SK-N-SH (cell line): Measurements from ENCODE around the gene UBE2U. TPM values are rescaled to one million over a fixed set of nuclear protein-coding genes. Genes with fewer than 3 reads are reported as not detected.

Experiments used
- CTCF ChIA-PET: fragments of 300-600, 350-600 bp; formaldehyde crosslinking; extraction: SDS; loops from one replicate; lab custom pipeline; 2021; lab: Yijun Ruan, JAX
- POLR2A ChIA-PET: fragments of 350-600 bp; sonication (Branson Sonifier 250); formaldehyde crosslinking; extraction: SDS; loops from one replicate; lab custom pipeline; 2020; ENCODE audit warnings: antibody characterized with exemption, inconsistent platforms; lab: Yijun Ruan, JAX
- DNase-seq: peaks from one replicate; pipeline ENCODE4 v3.0.0; 2012
- H2AFZ ChIP-seq: fragments of 200-600 bp; sonication (generic); 2 replicates; pipeline ENCODE4 v1.8.1; 2016; ENCODE audit warnings: antibody characterized with exemption, mild to moderate bottlenecking, low read depth
- H3F3A ChIP-seq: fragments of 200-600 bp; sonication (generic); replicated peaks from 2 replicates; pipeline ENCODE3; 2016; ENCODE audit warnings: antibody characterized with exemption, mild to moderate bottlenecking; ENCODE audit not compliant: insufficient read depth
- H3K27ac ChIP-seq, 2 experiments: fragments of 200-500 bp in 1 of 2; fragments of 200-600 bp in 1 of 2; sonication (Bioruptor generic) in 1 of 2; sonication (generic), shearing (Covaris generic) in 1 of 2; 2 replicates each; pipeline versions ENCODE4 v1.5.1 to v1.6.1; 2014 to 2016; ENCODE audit warnings: low read depth in 2 of 2, inconsistent platforms in 1 of 2, low read length in 1 of 2, mild to moderate bottlenecking in 1 of 2, mixed read lengths in 1 of 2
- H3K27me3 ChIP-seq: fragments of 200-600 bp; sonication (generic), shearing (Covaris generic); 2 replicates; pipeline ENCODE4 v1.6.1; 2016; ENCODE audit warnings: mixed run types; ENCODE audit not compliant: insufficient read depth
- H3K36me3 ChIP-seq, 2 experiments: fragments of 200-500 bp in 1 of 2; fragments of 200-600 bp in 1 of 2; sonication (Bioruptor generic) in 1 of 2; sonication (generic) in 1 of 2; replicated peaks in 1 of 2; 2 replicates each; pipeline versions ENCODE3 to v1.5.1; 2014 to 2016; ENCODE audit warnings: low read length in 1 of 2, mild to moderate bottlenecking in 1 of 2; ENCODE audit not compliant: insufficient read depth in 2 of 2, control insufficient read depth in 1 of 2
- H3K4me1 ChIP-seq, 2 experiments: fragments of 200-500 bp in 1 of 2; fragments of 200-600 bp in 1 of 2; sonication (Bioruptor generic) in 1 of 2; sonication (generic), shearing (Covaris generic) in 1 of 2; 2 replicates each; pipeline versions ENCODE4 v1.5.1 to v1.6.1; 2014 to 2016; ENCODE audit warnings: low read depth in 1 of 2, low read length in 1 of 2, mixed run types in 1 of 2; ENCODE audit not compliant: insufficient read depth in 2 of 2, control insufficient read depth in 1 of 2
- H3K4me2 ChIP-seq: fragments of 200-600 bp; sonication (generic), shearing (Covaris generic); 2 replicates; pipeline ENCODE4 v1.6.1; 2017; ENCODE audit warnings: mixed run types
- H3K4me3 ChIP-seq, 2 experiments: fragments of 200-500 bp in 1 of 2; fragments of 200-600 bp in 1 of 2; sonication (Bioruptor generic) in 1 of 2; sonication (generic), shearing (Covaris generic) in 1 of 2; 2 replicates each; pipeline versions ENCODE4 v1.5.1 to v1.8.1; 2014 to 2016; ENCODE audit warnings: low read depth in 2 of 2, inconsistent platforms in 1 of 2, low read length in 1 of 2, mild to moderate bottlenecking in 1 of 2, mixed read lengths in 1 of 2, moderate library complexity in 1 of 2
- H3K79me2 ChIP-seq: fragments of 200-600 bp; sonication (generic); 2 replicates; pipeline ENCODE4 v1.8.1; 2017; ENCODE audit warnings: mild to moderate bottlenecking; ENCODE audit not compliant: insufficient read depth
- H3K9ac ChIP-seq: fragments of 200-600 bp; sonication (generic); 2 replicates; pipeline ENCODE4 v1.6.1; 2017; ENCODE audit warnings: mixed run types
- H3K9me2 ChIP-seq: fragments of 200-600 bp; sonication (generic); 2 replicates; pipeline ENCODE4 v1.6.1; 2017; ENCODE audit warnings: mixed run types
- H3K9me3 ChIP-seq: fragments of 200-600 bp; sonication (generic); 2 replicates; pipeline ENCODE4 v1.6.1; 2017; ENCODE audit warnings: mixed run types, mild to moderate bottlenecking, moderate library complexity
- H4K20me1 ChIP-seq: fragments of 200-600 bp; sonication (generic); 2 replicates; pipeline ENCODE4 v1.6.1; 2017; ENCODE audit warnings: mild to moderate bottlenecking, mixed run types; ENCODE audit not compliant: insufficient read depth
- CHD2 ChIP-seq: fragments of 150-350 bp; IDR thresholded peaks from 2 replicates; pipeline ENCODE4 v1.6.1; 2018; ENCODE audit warnings: low read length; ENCODE audit not compliant: partially characterized antibody
- ELF1 ChIP-seq: IDR thresholded peaks from 2 replicates; pipeline ENCODE4 v1.4.0; 2012
- EP300 ChIP-seq, 2 experiments: IDR thresholded peaks; 2 replicates each; pipeline versions ENCODE4 v1.4.0 to v1.6.1; 2012; ENCODE audit warnings: borderline replicate concordance in 1 of 2, low read depth in 1 of 2, low read length in 1 of 2
- EZH2phosphoT487 ChIP-seq: fragments of 200-600 bp; sonication (generic); IDR thresholded peaks from 2 replicates; pipeline ENCODE4 v1.6.1; 2017; ENCODE audit warnings: low read depth, mixed run types, mild to moderate bottlenecking, antibody characterized with exemption, moderate library complexity, borderline replicate concordance
- FOXM1 ChIP-seq: IDR thresholded peaks from 2 replicates; pipeline ENCODE4 v1.4.0; 2012; ENCODE audit warnings: low read depth, mild to moderate bottlenecking
- GABPA ChIP-seq: IDR thresholded peaks from 2 replicates; pipeline ENCODE4 v1.4.0; 2012; ENCODE audit warnings: low read depth, mild to moderate bottlenecking
- GATA2 ChIP-seq: sonication (generic); formaldehyde crosslinking; IDR thresholded peaks from 2 replicates; pipeline ENCODE4 v1.5.0; 2020; ENCODE audit warnings: mild to moderate bottlenecking, missing genetic modification reagents
- JUND ChIP-seq: IDR thresholded peaks from 2 replicates; pipeline ENCODE4 v1.4.0; 2012
- NRF1 ChIP-seq: IDR thresholded peaks from 2 replicates; pipeline ENCODE4 v1.6.1; 2012; ENCODE audit warnings: low read depth, mild to moderate bottlenecking, low read length
- RAD21 ChIP-seq: IDR thresholded peaks from 2 replicates; pipeline ENCODE4 v1.6.1; 2012; ENCODE audit warnings: mild to moderate bottlenecking, low read length
- RXRA ChIP-seq: IDR thresholded peaks from 2 replicates; pipeline ENCODE4 v1.4.0; 2012; ENCODE audit warnings: low read depth, mild to moderate bottlenecking, borderline replicate concordance
- SMC3 ChIP-seq: IDR thresholded peaks from 2 replicates; pipeline ENCODE4 v1.6.1; 2012; ENCODE audit warnings: low read depth, low read length, improper control_type of control experiment
- TAF1 ChIP-seq: IDR thresholded peaks from 2 replicates; pipeline ENCODE4 v1.6.1; 2012; ENCODE audit warnings: low read depth, mild to moderate bottlenecking, low read length, moderate library complexity, borderline replicate concordance
- TCF12 ChIP-seq: IDR thresholded peaks from 2 replicates; pipeline ENCODE4 v1.4.0; 2012
- WGBS: methylation state at CpG from one replicate; pipeline ENCODE4 v1.1.6; 2017; ENCODE audit warnings: low lambda C conversion rate; 5-methylcytosine and 5-hydroxymethylcytosine counted together
- polyA plus RNA-seq, 3 experiments: library from polyadenylated mRNA; depleted of rRNA; stranded (reverse); fragments of >200 nt; gene quantifications; 2 replicates each; pipeline ENCODE4 v1.2.3, GENCODE V29; 2012
- TF ChIP-seq, protein P1 (sequence below): IDR thresholded peaks from 2 replicates; pipeline ENCODE4 v1.4.0; 2012; ENCODE audit warnings: low read depth
- TF ChIP-seq, protein P2 (sequence below): IDR thresholded peaks from 2 replicates; pipeline ENCODE4; 2012
- TF ChIP-seq, protein P3 (sequence below): IDR thresholded peaks from 2 replicates; pipeline ENCODE4 v1.4.0; 2012; ENCODE audit warnings: low read depth, borderline replicate concordance
- TF ChIP-seq, protein P4 (sequence below): IDR thresholded peaks from 2 replicates; pipeline ENCODE4 v1.6.1; 2012; ENCODE audit warnings: mild to moderate bottlenecking, low read depth, low read length, moderate library complexity
- TF ChIP-seq, protein P5 (sequence below): IDR thresholded peaks from 2 replicates; pipeline ENCODE4 v1.4.0; 2012; ENCODE audit warnings: low read depth, borderline replicate concordance
- TF ChIP-seq, protein P6 (sequence below): fragments of 150-350 bp; IDR thresholded peaks from 2 replicates; pipeline ENCODE4 v1.6.1; 2016; ENCODE audit warnings: mild to moderate bottlenecking, low read depth, low read length

The UBE2U gene
- polyA plus RNA-seq, 1 of the 3 experiments (the other 2 are of a cell fraction): not detected

DNA sequence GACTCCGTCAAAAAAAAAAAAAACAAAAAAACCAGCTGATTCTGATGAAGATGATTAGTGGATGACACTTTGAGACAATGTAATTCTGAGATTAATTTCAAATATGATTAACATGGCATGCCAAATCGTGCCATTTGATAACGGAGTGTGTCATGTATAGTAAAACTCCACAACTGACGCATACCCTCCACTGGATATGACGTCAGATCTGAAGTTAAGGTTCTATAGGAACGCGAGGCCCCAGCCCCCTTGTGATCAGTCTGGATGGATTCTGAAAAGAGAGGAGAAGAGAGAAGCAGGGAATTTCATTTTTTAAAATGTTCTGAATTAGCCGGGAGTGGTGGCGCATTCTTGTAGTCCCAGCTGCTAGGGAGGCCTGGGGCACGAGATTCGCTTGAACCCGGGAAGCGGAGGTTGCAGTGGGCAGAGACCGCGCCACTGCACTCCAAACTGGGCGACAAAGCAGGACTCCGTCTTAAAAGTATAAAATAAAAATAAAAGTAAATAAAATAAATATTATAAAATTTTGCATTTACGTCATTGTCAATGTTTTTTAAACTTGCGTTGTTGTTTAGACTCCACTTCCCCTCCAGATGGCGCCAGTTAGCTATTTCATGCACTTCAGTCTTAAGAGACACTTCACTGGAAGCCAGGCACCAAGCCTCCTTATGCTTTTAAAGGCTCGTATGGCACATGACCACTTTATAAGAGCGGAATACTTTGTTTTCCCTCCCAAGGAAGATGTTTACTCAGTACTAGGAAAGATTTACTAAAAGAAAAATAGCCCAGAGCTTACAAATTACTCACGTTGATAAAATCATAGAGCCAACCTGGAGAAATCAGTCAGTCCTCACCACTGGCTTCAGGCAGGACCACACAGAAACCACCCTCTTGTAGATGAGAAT, 65.5 kb downstream of the UBE2U start (continued):
- TF ChIP-seq EP300 (IDR thresholded peaks at IDR 0.05; ENCODE audit: borderline replicate concordance in 1 of 2, low read depth in 1 of 2, low read length in 1 of 2): no peak
- TF ChIP-seq, protein P1, sequence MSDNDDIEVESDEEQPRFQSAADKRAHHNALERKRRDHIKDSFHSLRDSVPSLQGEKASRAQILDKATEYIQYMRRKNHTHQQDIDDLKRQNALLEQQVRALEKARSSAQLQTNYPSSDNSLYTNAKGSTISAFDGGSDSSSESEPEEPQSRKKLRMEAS: no peak
- TF ChIP-seq RAD21: peak; percentile 97
- TF ChIP-seq NRF1: no peak
- TF ChIP-seq JUND: no peak
- TF ChIP-seq, protein P2, sequence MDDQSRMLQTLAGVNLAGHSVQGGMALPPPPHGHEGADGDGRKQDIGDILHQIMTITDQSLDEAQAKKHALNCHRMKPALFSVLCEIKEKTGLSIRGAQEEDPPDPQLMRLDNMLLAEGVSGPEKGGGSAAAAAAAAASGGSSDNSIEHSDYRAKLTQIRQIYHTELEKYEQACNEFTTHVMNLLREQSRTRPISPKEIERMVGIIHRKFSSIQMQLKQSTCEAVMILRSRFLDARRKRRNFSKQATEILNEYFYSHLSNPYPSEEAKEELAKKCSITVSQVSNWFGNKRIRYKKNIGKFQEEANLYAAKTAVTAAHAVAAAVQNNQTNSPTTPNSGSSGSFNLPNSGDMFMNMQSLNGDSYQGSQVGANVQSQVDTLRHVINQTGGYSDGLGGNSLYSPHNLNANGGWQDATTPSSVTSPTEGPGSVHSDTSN: no peak
- TF ChIP-seq CHD2: peak; percentile 33
- TF ChIP-seq GABPA: no peak
- TF ChIP-seq EZH2phosphoT487: no peak
- TF ChIP-seq ELF1: no peak
- TF ChIP-seq SMC3: peak; percentile 91
- no peak for TF ChIP-seq TAF1

DNA sequence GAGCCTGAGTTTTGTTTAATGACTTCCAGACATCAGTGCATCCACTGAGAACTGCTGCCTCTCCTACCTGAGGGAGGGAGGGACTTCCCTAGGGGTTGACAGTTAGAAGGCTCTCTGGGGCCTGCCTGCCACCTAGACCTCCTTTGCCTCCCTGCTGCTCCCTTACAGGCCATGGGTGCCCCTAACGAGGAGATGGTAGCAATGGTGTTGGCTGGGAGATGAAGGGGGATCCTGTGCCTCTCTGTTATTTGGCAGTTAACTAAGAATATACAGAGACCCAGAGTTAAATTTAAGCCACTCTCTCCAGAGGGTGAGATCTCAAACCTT, 66.1 kb downstream of the UBE2U start:
- peak; percentile 28 for DNase-seq
- no peaks in the 10 kb centered on the region for H3K9me3 ChIP-seq
- WGBS: 13% methylated on average over 1 of the region's 1 CpG
- H2AFZ ChIP-seq: no peak overlapping the region
- H3K27me3 ChIP-seq: no peaks in the 10 kb centered on the region; the same call in 1 of the 2 replicates
- no peaks in the 10 kb centered on the region for H3K79me2 ChIP-seq
- no peak overlapping the region for H3K4me3 ChIP-seq
- H3K27ac ChIP-seq: peak overlapping the region in 1 of 2 experiments; percentile 8; a peak in 1 of 4 replicates
- no peaks in the 10 kb centered on the region for H4K20me1 ChIP-seq
- ChIA-PET POLR2A (no interaction called here), CTCF (interaction anchor here (0.6 to 4.1 kb wide), 33 partner anchors 9 to 560 kb away, joined by 3 to 31 read pairs (median 4); partner anchors contain the start of gene RAVER2)
- H3K36me3 ChIP-seq: no peaks in the 10 kb centered on the region
- H3K9me2 ChIP-seq: no peaks in the 10 kb centered on the region
- no peak overlapping the region for H3K4me2 ChIP-seq
- H3K9ac ChIP-seq: no peak overlapping the region
- H3K4me1 ChIP-seq: peaks cover 9% of the 10 kb centered on the region in 2 experiments; a peak in 2 of 4 replicates
- no peaks in the 10 kb centered on the region for H3F3A ChIP-seq
- TF ChIP-seq, protein P3, sequence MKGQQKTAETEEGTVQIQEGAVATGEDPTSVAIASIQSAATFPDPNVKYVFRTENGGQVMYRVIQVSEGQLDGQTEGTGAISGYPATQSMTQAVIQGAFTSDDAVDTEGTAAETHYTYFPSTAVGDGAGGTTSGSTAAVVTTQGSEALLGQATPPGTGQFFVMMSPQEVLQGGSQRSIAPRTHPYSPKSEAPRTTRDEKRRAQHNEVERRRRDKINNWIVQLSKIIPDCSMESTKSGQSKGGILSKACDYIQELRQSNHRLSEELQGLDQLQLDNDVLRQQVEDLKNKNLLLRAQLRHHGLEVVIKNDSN: no peak
- no peak for TF ChIP-seq GATA2
- TF ChIP-seq, protein P4, sequence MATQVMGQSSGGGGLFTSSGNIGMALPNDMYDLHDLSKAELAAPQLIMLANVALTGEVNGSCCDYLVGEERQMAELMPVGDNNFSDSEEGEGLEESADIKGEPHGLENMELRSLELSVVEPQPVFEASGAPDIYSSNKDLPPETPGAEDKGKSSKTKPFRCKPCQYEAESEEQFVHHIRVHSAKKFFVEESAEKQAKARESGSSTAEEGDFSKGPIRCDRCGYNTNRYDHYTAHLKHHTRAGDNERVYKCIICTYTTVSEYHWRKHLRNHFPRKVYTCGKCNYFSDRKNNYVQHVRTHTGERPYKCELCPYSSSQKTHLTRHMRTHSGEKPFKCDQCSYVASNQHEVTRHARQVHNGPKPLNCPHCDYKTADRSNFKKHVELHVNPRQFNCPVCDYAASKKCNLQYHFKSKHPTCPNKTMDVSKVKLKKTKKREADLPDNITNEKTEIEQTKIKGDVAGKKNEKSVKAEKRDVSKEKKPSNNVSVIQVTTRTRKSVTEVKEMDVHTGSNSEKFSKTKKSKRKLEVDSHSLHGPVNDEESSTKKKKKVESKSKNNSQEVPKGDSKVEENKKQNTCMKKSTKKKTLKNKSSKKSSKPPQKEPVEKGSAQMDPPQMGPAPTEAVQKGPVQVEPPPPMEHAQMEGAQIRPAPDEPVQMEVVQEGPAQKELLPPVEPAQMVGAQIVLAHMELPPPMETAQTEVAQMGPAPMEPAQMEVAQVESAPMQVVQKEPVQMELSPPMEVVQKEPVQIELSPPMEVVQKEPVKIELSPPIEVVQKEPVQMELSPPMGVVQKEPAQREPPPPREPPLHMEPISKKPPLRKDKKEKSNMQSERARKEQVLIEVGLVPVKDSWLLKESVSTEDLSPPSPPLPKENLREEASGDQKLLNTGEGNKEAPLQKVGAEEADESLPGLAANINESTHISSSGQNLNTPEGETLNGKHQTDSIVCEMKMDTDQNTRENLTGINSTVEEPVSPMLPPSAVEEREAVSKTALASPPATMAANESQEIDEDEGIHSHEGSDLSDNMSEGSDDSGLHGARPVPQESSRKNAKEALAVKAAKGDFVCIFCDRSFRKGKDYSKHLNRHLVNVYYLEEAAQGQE: no peak
- TF ChIP-seq, protein P5, sequence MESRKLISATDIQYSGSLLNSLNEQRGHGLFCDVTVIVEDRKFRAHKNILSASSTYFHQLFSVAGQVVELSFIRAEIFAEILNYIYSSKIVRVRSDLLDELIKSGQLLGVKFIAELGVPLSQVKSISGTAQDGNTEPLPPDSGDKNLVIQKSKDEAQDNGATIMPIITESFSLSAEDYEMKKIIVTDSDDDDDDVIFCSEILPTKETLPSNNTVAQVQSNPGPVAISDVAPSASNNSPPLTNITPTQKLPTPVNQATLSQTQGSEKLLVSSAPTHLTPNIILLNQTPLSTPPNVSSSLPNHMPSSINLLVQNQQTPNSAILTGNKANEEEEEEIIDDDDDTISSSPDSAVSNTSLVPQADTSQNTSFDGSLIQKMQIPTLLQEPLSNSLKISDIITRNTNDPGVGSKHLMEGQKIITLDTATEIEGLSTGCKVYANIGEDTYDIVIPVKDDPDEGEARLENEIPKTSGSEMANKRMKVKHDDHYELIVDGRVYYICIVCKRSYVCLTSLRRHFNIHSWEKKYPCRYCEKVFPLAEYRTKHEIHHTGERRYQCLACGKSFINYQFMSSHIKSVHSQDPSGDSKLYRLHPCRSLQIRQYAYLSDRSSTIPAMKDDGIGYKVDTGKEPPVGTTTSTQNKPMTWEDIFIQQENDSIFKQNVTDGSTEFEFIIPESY: no peak
- no peak for TF ChIP-seq RXRA
- no peak for TF ChIP-seq TCF12
- TF ChIP-seq, protein P6, sequence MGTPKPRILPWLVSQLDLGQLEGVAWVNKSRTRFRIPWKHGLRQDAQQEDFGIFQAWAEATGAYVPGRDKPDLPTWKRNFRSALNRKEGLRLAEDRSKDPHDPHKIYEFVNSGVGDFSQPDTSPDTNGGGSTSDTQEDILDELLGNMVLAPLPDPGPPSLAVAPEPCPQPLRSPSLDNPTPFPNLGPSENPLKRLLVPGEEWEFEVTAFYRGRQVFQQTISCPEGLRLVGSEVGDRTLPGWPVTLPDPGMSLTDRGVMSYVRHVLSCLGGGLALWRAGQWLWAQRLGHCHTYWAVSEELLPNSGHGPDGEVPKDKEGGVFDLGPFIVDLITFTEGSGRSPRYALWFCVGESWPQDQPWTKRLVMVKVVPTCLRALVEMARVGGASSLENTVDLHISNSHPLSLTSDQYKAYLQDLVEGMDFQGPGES: no peak
- TF ChIP-seq, protein P1: no peak
- TF ChIP-seq, protein P2: no peak
- TF ChIP-seq FOXM1: no peak
- TF ChIP-seq GABPA: no peak
